NCI-H146 (cell line): ENCODE results near the gene XKRX.
A peak's percentile ranks its signal among the peaks of the same experiment; 100 is the strongest.

Experiments used
- DNase-seq: peaks from one replicate; lab custom pipeline; 2025; lab: John Stamatoyannopoulos, UW

Gene XKRX

DNA sequence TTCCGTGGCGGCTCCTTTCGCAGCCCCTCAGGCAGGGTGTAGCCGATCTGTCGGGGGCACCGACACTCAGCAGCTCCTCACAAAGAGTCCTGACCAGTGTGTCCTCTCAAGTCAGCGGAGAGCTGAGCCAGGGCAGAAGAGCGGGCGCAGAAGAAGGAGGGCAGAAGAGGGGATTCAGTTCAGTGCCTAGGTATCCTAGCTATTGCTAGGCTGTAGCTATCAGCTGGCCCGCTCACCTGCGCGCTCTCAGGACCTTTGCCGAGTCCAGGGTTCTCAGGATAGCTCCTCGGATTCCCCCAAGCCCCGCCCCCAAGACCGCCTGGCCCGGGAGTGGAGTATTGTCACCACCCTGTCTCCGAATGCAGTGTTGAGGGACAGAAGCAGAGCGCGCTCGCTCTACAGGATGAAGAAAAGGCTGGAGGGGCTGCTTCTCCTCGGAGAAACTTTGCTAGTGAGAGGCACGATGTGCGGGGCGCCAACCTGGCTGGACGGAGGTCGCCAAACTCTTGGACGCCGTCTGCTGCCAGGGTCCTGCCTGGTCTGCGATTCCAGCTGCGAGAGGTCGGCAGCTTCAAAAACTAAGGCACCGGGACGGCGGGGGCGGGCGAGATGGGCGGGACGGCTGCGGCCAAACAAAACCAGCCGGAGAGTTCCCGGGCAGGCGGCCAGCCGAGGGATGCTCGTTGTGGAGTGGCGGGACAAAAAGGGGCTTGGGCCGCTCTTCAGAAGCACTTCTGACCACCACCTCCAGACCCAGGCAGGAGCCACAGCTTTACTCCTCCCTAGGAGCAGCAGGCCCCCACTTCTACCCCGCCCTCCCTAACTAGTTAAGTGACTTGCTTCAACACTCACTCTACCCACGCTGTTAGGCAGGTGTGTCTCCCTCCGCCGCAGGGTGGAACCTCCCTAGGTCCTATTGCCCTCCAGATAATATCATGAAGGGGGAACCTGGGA, at the start of gene XKRX:
Gene XKRX (minus strand): TSS at position 258 of the 954 bp plus-strand sequence. CDS start 613 bp downstream, outside the sequence.
- DNase-seq: peak; percentile 75

DNA sequence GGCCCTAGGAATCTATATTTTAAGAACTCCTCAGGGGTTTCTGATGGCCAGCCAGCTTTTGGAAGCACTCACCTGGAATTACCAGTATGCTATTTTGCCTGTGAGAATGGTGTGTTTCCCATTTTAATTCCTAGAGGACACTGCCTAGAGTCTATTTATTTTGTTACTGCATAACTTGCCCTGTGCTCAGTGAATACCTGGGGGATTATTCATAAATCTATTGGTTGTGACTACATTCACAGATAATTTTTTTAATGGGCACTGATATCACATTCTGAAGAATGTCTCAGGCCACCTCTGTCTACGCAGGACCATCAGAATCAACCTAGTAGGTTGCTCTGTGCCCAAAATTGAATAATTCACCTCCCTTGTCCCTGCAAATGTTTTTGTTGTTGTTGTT, 47.5 kb upstream of the XKRX start:
- no peak for DNase-seq

DNA sequence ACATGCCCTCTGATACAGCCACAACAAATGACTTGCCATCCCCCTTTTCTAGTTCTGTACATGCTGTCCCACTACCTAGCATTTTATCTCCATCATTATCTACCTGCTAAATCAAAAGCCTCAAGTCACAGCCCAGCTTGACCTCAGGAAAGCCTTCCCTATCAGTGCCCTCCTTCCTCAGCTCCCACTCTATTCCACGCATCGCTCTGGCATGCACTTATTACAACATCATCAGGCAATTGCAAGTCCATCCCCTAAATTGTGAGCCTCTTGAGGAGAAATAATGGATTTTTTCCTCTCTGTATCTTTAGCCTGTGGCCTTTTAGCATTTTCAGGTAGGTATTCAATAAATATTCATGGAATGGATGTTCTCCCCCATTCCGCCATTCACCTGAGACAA, 46.5 kb upstream of the XKRX start:
- DNase-seq: no peak

DNA sequence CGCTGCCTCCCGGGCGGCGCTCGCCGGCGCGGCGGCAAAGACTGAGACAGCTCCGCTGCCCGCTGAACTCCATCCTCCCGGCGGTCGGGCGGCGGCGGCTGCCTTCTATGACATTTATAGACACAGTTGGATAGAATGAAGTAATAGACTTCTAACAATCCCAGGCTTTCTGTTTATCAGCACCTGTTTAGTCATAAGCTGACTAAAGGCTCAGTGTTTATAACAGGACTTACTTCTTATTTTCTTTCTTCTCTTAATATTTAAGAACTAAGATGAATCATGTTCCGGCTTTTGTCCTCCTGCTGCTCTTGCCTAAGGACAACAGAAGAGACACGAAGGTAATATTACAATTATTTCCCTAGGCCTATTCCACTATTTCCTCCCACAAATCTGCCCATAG, 44.7 kb upstream of the XKRX start:
- DNase-seq: no peak

DNA sequence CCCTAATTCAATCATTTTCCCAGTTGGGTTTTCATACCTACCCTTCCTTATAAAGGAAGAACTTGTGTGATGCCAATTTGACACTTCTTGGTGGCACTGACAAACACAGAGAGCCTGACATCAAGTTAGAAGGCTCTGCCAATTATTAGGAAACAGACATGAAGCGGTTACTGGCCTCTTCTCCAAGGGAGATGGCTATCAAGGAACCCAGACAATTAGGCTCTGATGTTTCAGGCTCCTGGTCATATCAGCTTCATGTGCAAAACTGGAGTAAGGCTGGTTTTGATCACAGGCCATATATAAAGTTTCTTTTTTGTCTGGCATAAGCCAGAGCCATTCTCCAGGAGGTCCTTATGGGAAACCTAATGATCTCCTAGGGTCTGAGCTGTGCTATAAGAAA, 41.2 kb upstream of the XKRX start:
- DNase-seq: no peak

DNA sequence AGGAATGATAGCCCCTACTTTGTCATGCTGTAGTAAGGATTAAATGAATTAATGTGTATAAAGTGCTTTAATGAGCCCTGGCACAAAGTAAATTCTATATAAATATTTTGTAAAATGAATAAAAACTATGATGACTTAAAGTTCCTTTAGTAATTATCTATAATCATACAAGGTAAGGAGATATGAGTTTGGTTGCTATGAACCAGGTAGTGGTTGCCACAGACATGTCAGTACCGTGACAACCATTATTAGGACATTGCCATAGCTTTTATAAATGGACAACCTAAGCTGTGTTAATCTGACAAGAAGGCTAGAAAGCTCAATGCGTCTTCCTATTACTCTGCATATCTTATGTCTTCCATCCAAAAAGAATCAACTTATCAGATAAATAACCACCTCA, 40.7 kb upstream of the XKRX start, which contains the start of gene ARL13A:
Gene ARL13A (plus strand): TSS at position 301 of the 400 bp plus-strand sequence. CDS start 3,982 bp downstream, outside the sequence.
- DNase-seq: no peak

DNA sequence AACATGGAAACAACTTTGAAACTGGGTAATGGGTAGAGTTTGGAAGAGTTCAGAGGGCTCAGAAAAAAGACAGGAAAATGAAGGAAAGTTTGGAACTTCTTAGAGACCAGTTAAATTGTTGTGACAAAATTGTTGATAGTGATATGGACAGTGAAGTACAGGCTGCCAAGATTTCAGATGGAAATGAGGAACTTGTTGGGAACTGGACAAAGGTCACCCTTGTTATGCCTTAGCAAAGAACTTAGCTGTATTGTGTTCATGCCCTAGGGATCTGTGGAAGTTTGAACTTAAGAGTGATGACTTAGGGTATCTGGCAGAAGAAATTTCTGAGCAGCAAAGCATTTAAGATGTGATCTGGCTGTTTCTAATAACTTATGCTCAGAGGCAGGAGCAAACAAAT, 35.6 kb upstream of the XKRX start:
- no peak for DNase-seq

DNA sequence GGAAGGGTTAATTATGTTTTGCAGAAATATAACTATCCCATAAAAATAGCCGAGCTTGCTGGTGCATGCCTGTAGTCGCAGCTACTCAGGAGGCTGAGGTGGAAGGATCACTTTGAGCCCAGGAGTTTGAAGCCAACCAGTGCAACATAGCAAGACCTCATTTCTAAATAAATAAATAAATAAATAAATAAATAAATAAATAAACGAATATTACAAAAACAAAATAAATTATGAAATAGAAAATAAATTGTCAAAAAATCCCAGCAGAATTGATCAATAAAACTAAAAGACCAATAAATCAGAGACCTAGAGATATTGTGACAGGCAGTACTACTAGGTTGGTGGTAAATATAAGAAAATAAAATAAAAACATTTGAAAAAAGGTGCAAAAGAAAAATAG, 34.1 kb upstream of the XKRX start:
- DNase-seq: no peak

DNA sequence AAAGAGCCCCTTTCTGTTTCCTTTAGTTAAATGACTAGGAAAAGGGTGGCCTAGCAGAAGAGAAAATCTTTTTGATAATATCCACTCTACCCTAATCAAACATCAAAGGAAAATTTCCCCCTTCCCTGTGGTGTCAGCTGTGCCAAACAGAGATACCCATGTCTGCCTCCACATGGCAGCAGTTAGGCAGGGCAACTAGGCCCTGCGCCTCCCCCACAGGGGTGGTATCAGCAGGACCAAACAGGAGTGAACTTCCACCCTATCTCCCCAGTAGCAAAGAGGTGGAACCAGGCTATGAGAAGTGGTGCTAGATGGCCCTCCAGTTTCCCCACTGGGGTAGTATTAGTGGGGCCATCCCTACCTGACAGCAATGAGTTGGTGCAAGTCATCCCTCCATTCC, 19.8 kb upstream of the XKRX start:
- no peak for DNase-seq

DNA sequence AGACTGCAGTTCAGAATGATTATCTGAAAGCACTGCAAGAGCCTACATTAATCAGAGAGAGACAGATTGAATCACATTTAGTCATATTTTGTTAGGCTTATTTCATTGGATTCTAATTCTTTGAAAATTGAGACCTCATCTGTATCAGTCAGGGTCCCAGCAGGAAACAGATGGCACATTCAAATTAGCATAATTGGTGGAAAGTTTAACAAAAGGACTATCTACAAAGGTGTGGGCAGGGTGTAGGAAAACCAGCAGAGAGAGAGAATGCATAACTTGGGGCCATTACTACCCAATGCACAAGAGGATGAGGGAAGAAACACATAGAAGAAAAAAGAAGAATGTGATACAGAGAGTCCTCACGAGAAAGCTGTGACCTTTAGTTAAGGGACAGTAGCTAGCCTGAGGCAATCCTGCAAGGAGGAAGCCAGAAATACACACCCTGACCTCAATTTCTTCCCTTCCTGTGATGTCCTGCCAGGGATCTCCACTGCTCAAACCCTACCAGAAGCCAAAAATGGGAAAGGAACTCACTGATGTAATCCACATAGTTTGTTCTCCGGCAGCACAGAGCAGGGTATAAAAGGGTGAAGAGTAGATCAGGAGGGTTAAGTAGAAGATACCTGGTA, 17.7 kb upstream of the XKRX start:
- peak; percentile 64 for DNase-seq

DNA sequence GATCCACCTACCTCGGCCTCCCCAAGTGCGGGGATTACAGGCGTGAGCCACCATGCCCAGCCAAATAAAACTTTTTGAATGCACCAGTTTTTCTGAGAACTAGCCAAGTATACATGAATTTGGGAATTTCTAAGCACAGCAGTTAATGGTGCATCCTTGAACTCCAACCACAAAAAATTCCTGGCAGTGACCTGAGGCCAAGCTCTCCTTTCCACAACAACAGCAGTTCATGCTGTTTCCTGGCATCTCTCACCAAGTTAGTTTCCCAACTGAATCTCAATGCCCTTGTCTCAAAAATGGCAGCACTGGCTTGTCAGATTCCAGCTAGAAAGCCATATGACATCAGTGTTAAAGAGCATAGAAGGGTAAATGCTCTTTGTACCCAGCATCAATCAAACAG, 15.9 kb upstream of the XKRX start:
- no peak for DNase-seq

DNA sequence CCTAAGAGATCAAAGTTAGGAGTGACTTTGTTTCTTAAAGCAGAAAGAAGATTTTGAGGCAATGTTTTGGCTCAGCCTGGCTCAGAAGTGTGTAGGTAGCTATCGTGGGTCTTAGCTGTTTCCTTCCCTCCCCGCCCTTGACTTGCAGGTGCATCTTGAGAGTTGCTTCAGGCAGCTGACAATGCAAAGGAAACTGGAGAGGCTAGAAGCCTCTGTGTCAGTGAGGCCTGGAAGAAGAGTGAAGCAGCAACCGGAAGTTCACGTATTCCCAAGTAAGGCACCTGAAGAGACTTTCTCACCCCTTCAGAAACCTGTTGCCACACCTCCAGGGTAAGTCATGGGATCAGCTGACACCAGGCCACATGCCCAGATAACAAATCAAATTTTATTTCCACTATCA, 10.6 kb upstream of the XKRX start:
- no peak for DNase-seq

DNA sequence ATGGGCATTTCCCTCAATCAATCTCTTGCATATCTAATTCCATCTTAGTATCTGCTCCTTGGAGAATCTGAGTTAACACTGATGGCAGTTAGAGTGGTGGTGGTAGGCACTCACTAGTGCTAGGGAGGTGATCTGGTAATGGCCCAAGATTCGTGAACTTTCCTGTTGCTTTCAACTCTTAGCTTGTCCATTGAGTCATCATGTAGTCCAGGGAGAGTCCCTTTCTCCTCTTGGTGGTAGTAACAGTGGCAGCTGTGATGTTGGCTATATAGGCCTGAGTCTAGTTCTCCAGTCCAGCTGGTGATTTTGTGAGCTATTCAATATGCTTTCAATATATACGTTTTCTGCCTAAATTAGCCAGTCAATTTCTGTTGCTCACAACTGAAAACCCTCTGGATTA, 7.0 kb upstream of the XKRX start:
- DNase-seq: no peak

DNA sequence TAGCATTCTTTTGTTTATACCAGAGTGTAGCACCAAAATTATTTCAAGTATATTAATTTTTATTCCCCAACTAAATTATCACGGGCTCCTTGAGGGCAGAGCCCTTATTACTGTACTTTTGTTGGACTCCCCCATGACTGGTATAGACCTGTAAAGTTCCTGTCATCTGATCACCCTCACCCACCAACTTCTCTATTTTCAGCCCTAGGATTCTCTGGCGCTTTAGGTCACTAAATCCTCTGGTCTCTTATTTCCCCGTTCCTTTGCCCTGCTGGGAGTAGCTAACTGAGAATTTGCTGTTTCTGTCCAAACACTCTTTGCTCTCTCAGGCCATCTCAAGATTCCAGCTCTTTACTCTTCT, 3.2 kb upstream of the XKRX start:
- no peak for DNase-seq

DNA sequence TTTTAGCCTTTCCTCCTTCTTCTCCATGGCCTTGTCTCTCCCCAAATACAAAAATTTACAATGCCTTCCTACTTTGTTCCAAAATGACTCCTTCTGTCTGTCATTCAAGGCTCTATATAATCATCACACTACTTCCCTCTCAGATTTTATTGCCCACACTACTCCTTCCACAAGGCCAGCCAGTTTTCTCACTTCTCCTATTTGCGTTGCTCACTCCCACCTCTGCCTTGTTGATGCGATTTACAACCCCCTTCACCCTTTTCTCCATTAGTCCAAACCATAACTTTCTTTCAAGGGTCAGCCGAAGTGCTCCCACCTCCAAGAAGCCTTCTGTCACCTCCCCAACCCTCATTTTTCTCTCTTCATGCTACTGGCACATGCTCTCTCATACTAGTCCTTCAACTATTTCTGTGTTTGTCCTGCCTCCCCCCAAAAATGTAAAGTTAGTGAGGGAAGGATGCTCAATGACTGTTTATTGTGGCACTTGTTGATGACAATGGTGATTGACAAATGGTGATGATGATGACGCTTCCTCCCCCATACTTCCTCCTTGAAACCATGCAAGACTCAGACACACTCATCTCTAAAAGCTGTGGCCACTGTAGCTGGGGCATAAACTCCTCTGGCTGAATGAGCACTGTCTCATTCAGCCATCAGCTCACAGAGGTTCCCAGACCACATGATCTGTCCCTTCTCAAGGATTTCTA, 2.7 kb upstream of the XKRX start:
- no peak for DNase-seq

DNA sequence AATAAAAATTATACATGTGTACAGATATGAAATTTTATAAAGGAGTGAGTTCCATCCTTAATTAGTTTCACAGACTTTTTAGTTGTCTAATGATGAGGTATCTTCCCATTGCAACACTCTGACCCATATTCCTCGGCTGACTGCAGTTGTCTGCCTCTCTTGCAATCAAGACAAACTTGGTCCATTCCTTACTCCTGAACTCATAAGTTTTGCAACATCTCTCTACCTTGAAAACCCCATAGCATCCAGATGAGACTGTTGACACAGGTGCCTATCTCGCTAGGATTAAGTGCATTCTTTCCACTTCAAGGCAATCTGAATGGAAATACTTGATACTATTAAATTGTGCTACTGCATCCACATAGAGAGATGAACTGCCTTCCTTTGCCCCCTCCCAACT, 2.3 kb downstream of the XKRX start:
- no peak for DNase-seq

DNA sequence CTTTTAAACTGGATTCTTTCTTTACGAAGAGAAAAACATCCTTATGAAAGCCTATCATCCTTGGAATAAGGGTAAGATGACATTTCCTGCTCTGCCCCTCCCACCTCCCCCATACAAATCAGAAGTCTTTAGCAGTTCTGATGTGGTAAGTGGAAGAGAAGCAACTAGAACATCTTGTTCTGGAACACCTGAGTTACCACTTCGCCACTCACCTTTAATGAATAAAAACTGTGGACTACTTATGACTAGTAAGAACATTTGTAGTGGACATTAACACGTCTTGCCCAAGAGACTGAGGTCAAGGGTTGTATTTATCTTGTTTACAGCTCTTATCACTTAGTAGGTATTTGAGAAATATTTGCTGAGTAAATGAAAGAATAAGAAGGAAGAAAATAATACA, 4.3 kb downstream of the XKRX start:
- DNase-seq: no peak

DNA sequence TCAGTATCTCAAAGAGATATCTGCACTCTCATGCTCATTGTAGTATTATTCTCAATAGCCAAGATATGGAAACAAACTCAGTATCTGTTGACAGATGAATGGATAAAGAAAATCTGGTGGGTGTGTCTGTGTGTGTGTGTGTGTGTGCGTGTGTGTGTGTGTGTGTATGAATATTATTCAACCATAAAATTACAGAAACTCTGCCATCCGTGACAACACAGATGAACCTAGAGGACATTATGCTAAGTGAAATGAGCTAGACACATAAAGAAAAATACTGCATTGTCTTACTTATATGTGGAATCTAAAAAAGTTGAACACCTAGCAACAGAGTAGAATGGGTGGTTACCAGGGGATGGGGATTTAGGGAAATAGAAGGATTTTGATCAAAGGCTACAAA, 13.2 kb downstream of the XKRX start:
- DNase-seq: no peak

DNA sequence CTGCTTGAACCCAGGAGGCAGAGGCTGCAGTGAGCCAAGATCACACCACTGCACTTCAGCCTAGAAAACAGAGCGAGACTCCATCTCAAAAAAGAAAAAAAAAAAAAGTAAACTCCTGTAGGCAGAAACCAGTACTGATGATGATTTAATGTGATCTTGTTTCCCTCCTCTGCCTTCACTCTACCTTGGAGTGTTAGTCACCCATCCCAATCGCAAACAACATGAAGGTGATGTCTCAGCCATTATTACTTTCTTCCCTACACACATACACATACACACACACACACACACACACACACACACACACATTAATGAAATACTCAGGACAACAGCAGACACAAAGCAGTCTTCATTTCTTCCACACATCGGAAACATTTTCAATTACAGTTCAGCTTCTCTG, 15.6 kb downstream of the XKRX start:
- DNase-seq: no peak

DNA sequence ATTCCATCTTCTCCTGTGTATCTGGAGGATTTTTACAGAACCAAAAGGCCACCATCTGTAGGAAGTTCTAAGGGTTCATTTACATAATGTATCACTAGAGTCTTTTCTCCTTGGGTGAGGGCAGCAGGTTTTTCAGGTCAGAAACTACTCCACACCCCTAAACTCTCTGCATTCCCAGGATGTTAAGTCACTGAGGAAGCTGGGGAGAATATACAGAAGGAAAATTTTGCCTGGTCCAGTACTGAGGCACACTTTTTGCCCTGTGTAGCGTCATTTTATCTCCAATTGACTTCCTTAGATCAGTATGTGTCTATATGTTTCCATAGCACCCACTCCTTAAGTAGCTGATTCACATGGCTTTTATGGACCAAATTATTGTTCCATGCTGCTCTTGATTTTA, 17.0 kb downstream of the XKRX start:
- no peak for DNase-seq

DNA sequence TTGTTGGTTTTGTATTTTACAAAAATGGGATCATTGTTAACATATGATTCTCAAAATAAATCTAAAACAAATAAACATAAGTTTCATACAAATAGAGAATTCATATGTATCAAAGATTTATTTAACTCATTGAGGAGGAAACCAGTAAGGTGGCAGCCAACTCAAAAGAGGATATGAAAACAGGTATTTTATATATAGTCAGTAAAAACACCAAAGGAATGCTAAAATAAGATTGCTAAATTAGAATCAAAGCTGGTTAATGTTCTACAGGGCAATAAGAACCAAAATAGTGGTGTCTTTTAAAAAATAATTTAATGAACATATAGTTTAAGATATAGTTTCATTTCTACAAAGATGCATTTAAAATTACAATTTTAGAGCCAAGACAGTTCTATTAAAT, 23.1 kb downstream of the XKRX start:
- DNase-seq: no peak

DNA sequence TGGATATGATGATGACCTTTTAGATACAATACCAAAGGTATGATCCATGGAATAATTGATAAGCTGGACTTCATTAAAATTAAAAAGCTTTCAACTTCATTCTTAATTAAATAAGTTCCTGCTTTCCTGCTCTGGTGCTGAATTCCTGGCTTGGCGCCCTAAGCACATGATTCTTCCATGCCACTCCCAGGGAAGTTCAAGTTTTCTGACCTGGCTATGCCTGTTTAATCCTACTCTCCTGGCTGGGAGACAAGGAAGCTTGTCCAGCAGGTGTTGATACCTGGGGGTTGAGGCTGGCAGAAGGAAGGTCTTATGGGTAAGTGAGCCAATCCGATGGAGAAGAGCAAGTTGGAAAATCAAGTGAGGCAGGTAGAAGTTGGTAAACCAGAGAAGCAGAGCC, 24.3 kb downstream of the XKRX start:
- no peak for DNase-seq
